K562 (cell line): ENCODE measurements around the gene LPIN3. TPM values are rescaled to one million over a fixed set of nuclear protein-coding genes. Genes with fewer than 3 reads are reported as not detected.

Experiments
- ATAC-seq: fragments of 200-7000 bp; cut with Tn5 transposase; 3 replicates; pipeline ENCODE4 v1.9.1; 2020; ENCODE audit warnings: moderate library complexity
- BruUV-seq: library from RNA; stranded (reverse); fragments of 400-500 nt; replicated peaks from 2 replicates; lab custom pipeline; 2021; lab: Mats Ljungman, UMichigan
- CTCF ChIA-PET: fragments of 300-600 bp; formaldehyde crosslinking; extraction: SDS; loops from one replicate; lab custom pipeline; 2021; ENCODE audit warnings: low intra/inter-chr PET ratio; lab: Yijun Ruan, JAX
- POLR2A ChIA-PET: fragments of 300-600, 350-650 bp; sonication (Branson Sonifier 250); formaldehyde crosslinking; extraction: SDS; loops from one replicate; lab custom pipeline; 2021; ENCODE audit warnings: antibody characterized with exemption, inconsistent platforms; lab: Yijun Ruan, JAX
- DNase-seq, 4 experiments: peaks; one replicate each; pipeline versions ENCODE4 v3.0.0 to v3.0.0-alpha.2; 2011 to 2018; ENCODE audit warnings: low spot score in 3 of 4, mixed read lengths in 3 of 4; ENCODE audit errors: extremely low read depth in 1 of 4
- FAIRE-seq: peaks from 2 replicates; lab custom pipeline; 2011; peaks lifted over from hg19 to GRCh38; lab: Jason Lieb, UNC
- H2AFZ ChIP-seq: 2 replicates; pipeline ENCODE4 v1.6.0; 2011; ENCODE audit warnings: low read depth, low read length, control low read depth, inconsistent platforms
- H3K27ac ChIP-seq: fragments of 200-600 bp; 3 replicates; pipeline ENCODE4 v1.8.0; 2011; ENCODE audit warnings: low read depth, mild to moderate bottlenecking, control low read depth, inconsistent platforms, low read length, moderate library complexity, mixed read lengths; ENCODE audit errors: extremely low read depth
- H3K27me3 ChIP-seq, 2 experiments: fragments of 300-600 bp in 1 of 2; 2 replicates in 1 of 2; 3 replicates in 1 of 2; pipeline versions ENCODE4 v1.6.0 to v1.8.0; 2011; ENCODE audit warnings: inconsistent platforms in 2 of 2, low read length in 2 of 2, mild to moderate bottlenecking in 1 of 2, mixed read lengths in 1 of 2, moderate library complexity in 1 of 2; ENCODE audit not compliant: control insufficient read depth in 2 of 2, insufficient read depth in 2 of 2
- H3K36me3 ChIP-seq: fragments of 300-600 bp; 3 replicates; pipeline ENCODE4 v1.8.0; 2011; ENCODE audit warnings: mild to moderate bottlenecking, low read length, inconsistent platforms; ENCODE audit not compliant: control insufficient read depth, insufficient read depth
- H3K4me1 ChIP-seq, 2 experiments: fragments of 200-600 bp in 1 of 2; replicated peaks in 1 of 2; 2 replicates in 1 of 2; 3 replicates in 1 of 2; pipeline versions ENCODE4 v1.5.1 to v1.8.0; 2011; ENCODE audit warnings: inconsistent platforms in 2 of 2, low read length in 2 of 2, mild to moderate bottlenecking in 1 of 2, mixed read lengths in 1 of 2, moderate library complexity in 1 of 2; ENCODE audit not compliant: control insufficient read depth in 2 of 2, insufficient read depth in 2 of 2
- H3K4me2 ChIP-seq: 2 replicates; pipeline ENCODE4 v1.6.1; 2011; ENCODE audit warnings: low read length, control low read depth, inconsistent platforms, mixed read lengths; ENCODE audit not compliant: insufficient read depth
- H3K4me3 ChIP-seq: fragments of 200-600 bp; sonication (generic), shearing (Covaris generic); 2 replicates; pipeline ENCODE4 v1.5.1; 2016; ENCODE audit warnings: control low read depth, inconsistent platforms
- H3K79me2 ChIP-seq: fragments of 200-600 bp; 3 replicates; pipeline ENCODE4 v1.8.0; 2011; ENCODE audit warnings: low read length, inconsistent platforms; ENCODE audit not compliant: control insufficient read depth, insufficient read depth
- H3K9ac ChIP-seq, 2 experiments: 2 replicates each; pipeline versions ENCODE4 v1.6.0 to v1.6.1; 2011; ENCODE audit warnings: low read depth in 2 of 2, low read length in 2 of 2, control low read depth in 1 of 2, inconsistent platforms in 1 of 2, mild to moderate bottlenecking in 1 of 2, mixed read lengths in 1 of 2; ENCODE audit not compliant: insufficient read depth in 1 of 2
- H3K9me1 ChIP-seq: one replicate; pipeline ENCODE4 v1.6.0; 2011; ENCODE audit warnings: inconsistent platforms, mild to moderate bottlenecking, low read length, moderate library complexity; ENCODE audit not compliant: control insufficient read depth, insufficient read depth
- H3K9me3 ChIP-seq: replicated peaks from 2 replicates; pipeline ENCODE4 v1.5.1; 2011; ENCODE audit warnings: low read depth, low read length, inconsistent platforms; ENCODE audit not compliant: control insufficient read depth, insufficient read depth
- H4K20me1 ChIP-seq: replicated peaks from 2 replicates; pipeline ENCODE4 v1.6.1; 2011; ENCODE audit warnings: low read length, inconsistent platforms, mixed read lengths; ENCODE audit not compliant: control insufficient read depth, insufficient read depth
- FOXJ2 ChIP-seq: fragments of 200-800 bp; sonication (Bioruptor generic); IDR thresholded peaks from 2 replicates; pipeline ENCODE4 v1.6.1; 2016; ENCODE audit warnings: missing genetic modification characterization, missing compliant biosample characterization
- HDGF ChIP-seq: fragments of 450-650 bp; IDR thresholded peaks from 2 replicates; pipeline ENCODE4 v1.6.1; 2016
- JUN ChIP-seq, 2 experiments: sonication (generic) in 1 of 2; formaldehyde crosslinking in 1 of 2; IDR thresholded peaks; 2 replicates each; pipeline versions ENCODE4 v1.6.1 to v1.8.0; 2012 to 2022; ENCODE audit warnings: borderline replicate concordance in 2 of 2, mild to moderate bottlenecking in 2 of 2, improper control_type of control experiment in 1 of 2, low read depth in 1 of 2, low read length in 1 of 2, missing genetic modification reagents in 1 of 2
- RBM17 ChIP-seq: fragments of 200-400 bp; formaldehyde crosslinking; IDR thresholded peaks from 2 replicates; pipeline ENCODE4 v1.6.1; 2017; ENCODE audit warnings: low read depth, mild to moderate bottlenecking, low read length, borderline replicate concordance
- SIN3A ChIP-seq, 2 experiments: fragments of 150-350 bp in 1 of 2; IDR thresholded peaks; 2 replicates each; pipeline ENCODE4 v1.6.1; 2011 to 2016; ENCODE audit warnings: borderline replicate concordance in 2 of 2, low read depth in 2 of 2, low read length in 2 of 2, mild to moderate bottlenecking in 2 of 2, moderate library complexity in 2 of 2; ENCODE audit not compliant: control insufficient read depth in 1 of 2
- XRCC3 ChIP-seq: fragments of 450-650 bp; IDR thresholded peaks from 2 replicates; pipeline ENCODE4 v1.6.1; 2017; ENCODE audit warnings: mild to moderate bottlenecking, moderate library complexity
- ZBED1 ChIP-seq: IDR thresholded peaks from 2 replicates; pipeline ENCODE4 v1.6.1; 2014
- ZC3H11A ChIP-seq: IDR thresholded peaks from 2 replicates; pipeline ENCODE4 v1.6.1; 2012; ENCODE audit warnings: low read depth, low read length, improper control_type of control experiment
- WGBS: fragments of 100-300 bp; shearing (Covaris generic); methylation state at CpG from one replicate; pipeline ENCODE4 v1.1.6; 2016; ENCODE audit warnings: low coverage, mixed read lengths; ENCODE audit not compliant: insufficient coverage; ENCODE audit errors: missing lambda C conversion rate; 5-methylcytosine and 5-hydroxymethylcytosine counted together
- in situ Hi-C: fragments of 300-500 bp; cut with MboI; formaldehyde crosslinking; loops from 4 replicates; pipeline ENCODE4 v1.15.0; 2018; ENCODE audit warnings: inconsistent platforms, mixed read lengths
- intact Hi-C: fragments of 100-400 bp; cut with micrococcal nuclease; formaldehyde crosslinking; loops from 2 replicates; pipeline ENCODE4 v1.14.2; 2022
- polyA plus RNA-seq, 8 experiments: library from polyadenylated mRNA; depleted of rRNA in 4 of 8; stranded (reverse) in 5 of 8; unstranded in 3 of 8; fragments of >200 nt; fragmentation: Nextera tagmentation in 2 of 8; fragmentation: Illumina TruSeq in 1 of 8; extraction: Ambion mirVana in 2 of 8; extraction: Trizol in 1 of 8; gene quantifications; 2 replicates each; pipeline versions ENCODE4 v1.2.1 to v1.2.3, GENCODE V29; 2011 to 2014; ENCODE audit warnings: inconsistent platforms in 1 of 8, missing spikeins in 1 of 8
- total RNA-seq, 7 experiments: library from RNA; depleted of rRNA in 6 of 7; stranded (reverse); fragments of >200 nt in 6 of 7; fragmentation: Illumina TruSeq in 2 of 7; extraction: Trizol in 2 of 7; gene quantifications; 2 replicates each; pipeline versions ENCODE4 v1.2.1 to v1.2.3, GENCODE V29; 2011 to 2021; ENCODE audit warnings: low replicate concordance in 1 of 7

LPIN3 gene
- total and polyA plus RNA-seq, 9 of the 15 experiments (the other 6 are each of a cell fraction or from before 2014, with no cell fraction given), result 2.2 to 10.4 (median 5.9) TPM

GRCh38 chr20:41334036-41334435, 6.6 kb upstream of the LPIN3 start:
- Histone ChIP-seq H3K9ac (no peak overlapping the region), H3K9me1 (no peaks in the 10 kb centered on the region), H3K27me3 (peaks cover 0 to 10% of the 10 kb centered on the region in 2 experiments; a peak in 2 of 5 replicates), H2AFZ (no peak overlapping the region), H3K79me2 (no peaks in the 10 kb centered on the region), H4K20me1 (no peaks in the 10 kb centered on the region), H3K36me3 (no peaks in the 10 kb centered on the region), H3K27ac (no peak overlapping the region), H3K4me1 (peaks cover 3 to 7% of the 10 kb centered on the region in 2 experiments; a peak in 3 of 5 replicates), H3K4me2 (no peak overlapping the region), H3K9me3 (no peaks in the 10 kb centered on the region), H3K4me3 (no peak overlapping the region)
- no peak for DNase-seq
- no peak for TF ChIP-seq HDGF
- TF ChIP-seq RBM17, result no peak
- TF ChIP-seq ZBED1, result no peak
- TF ChIP-seq FOXJ2 (tag), result no peak
- TF ChIP-seq JUN (IDR thresholded peaks at IDR 0.05; ENCODE audit: borderline replicate concordance, low read depth, low read length), result no peak
- TF ChIP-seq JUN (CRISPR knock-in tag; IDR thresholded peaks at IDR 0.05; ENCODE audit: borderline replicate concordance), result no peak
- no peak for TF ChIP-seq ZC3H11A
- no peak for TF ChIP-seq SIN3A (IDR thresholded peaks at IDR 0.05; ENCODE audit: borderline replicate concordance in 2 of 2, control insufficient read depth in 1 of 2, low read depth in 2 of 2, low read length in 2 of 2)
- no peak for TF ChIP-seq XRCC3
- ATAC-seq, result no peak
- intact Hi-C loops (no loop called here), in situ Hi-C loops (no loop called here)
- CTCF ChIA-PET, result no interaction called here
- WGBS, result 32% methylated on average over 2 of the region's 2 CpGs
- FAIRE-seq, result no peak
- POLR2A ChIA-PET, result no interaction called here
- no TSS peak for BruUV-seq
